Stimulated activated CD8-positive, alpha-beta memory T cell treated with anti-CD3 and anti-CD28 coated beads, Interleukin-12 subunit alpha, Interleukin-12 subunit beta, amount 100 ng/mL, for 24 hours (primary cell): ENCODE measurements around the gene IER2.

Experiments used
- DNase-seq: peaks from one replicate; pipeline ENCODE4 v3.0.0-alpha.2; 2020; ENCODE audit errors: extremely low read depth

IER2 gene

GRCh38 chr19:13150187-13150930, at the start of gene IER2, which contains the start of gene STX10:
IER2 (plus strand) TSS chr19:13150411; CDS start chr19:13153187, 2,776 bp downstream.
STX10 (minus strand) TSS chr19:13150375; CDS start chr19:13150173, 202 bp downstream.
- peak; percentile 85 for DNase-seq

GRCh38 chr19:13100841-13101589, 49.2 kb upstream of the IER2 start:
- no peak for DNase-seq

- DNase-seq: no peak
Measured at GRCh38 chr19:13101590-13102415, 48.4 kb upstream of the IER2 start.

- no peak for DNase-seq
Measured at GRCh38 chr19:13102416-13102665, 47.9 kb upstream of the IER2 start.

- DNase-seq: no peak
Measured at GRCh38 chr19:13102666-13103580, 47.3 kb upstream of the IER2 start, which contains the start of gene LYL1. LYL1 (minus strand) TSS chr19:13102858; CDS start chr19:13101171, 1,687 bp downstream.

- DNase-seq: no peak
Measured at GRCh38 chr19:13103581-13104359, 46.4 kb upstream of the IER2 start.

GRCh38 chr19:13104360-13104847, 45.8 kb upstream of the IER2 start:
- no peak for DNase-seq

- DNase-seq: no peak
Measured at GRCh38 chr19:13104848-13105711, 45.1 kb upstream of the IER2 start.

GRCh38 chr19:13109361-13110098, 40.7 kb upstream of the IER2 start:
- DNase-seq: no peak

- no peak for DNase-seq
Measured at GRCh38 chr19:13110099-13110610, 40.1 kb upstream of the IER2 start.

GRCh38 chr19:13112555-13112954, 37.7 kb upstream of the IER2 start:
- no peak for DNase-seq

- no peak for DNase-seq
Measured at GRCh38 chr19:13115936-13116281, 34.3 kb upstream of the IER2 start.

- DNase-seq: peak; percentile 83
Measured at GRCh38 chr19:13116282-13117175, 33.7 kb upstream of the IER2 start, which contains the start of gene TRMT1. TRMT1 (minus strand) TSS chr19:13116740; CDS start chr19:13116399, 341 bp downstream.

- no peak for DNase-seq
Measured at GRCh38 chr19:13117176-13117771, 32.9 kb upstream of the IER2 start.

GRCh38 chr19:13117772-13118423, 32.3 kb upstream of the IER2 start, which contains the start of gene NACC1:
NACC1 (plus strand) TSS chr19:13118264; CDS start chr19:13135208, 16,944 bp downstream.
- peak; percentile 75 for DNase-seq
